HCT116 (cell line): ENCODE measurements around the gene CENPP. TPM values are rescaled to one million over a fixed set of nuclear protein-coding genes. Genes with fewer than 3 reads are reported as not detected.

ENCODE experiments used
- ATAC-seq: fragments of 200-7000 bp; cut with Tn5 transposase; 2 replicates; pipeline ENCODE4 v1.9.1; 2020; ENCODE audit warnings: mild to moderate bottlenecking, moderate library complexity
- BruUV-seq: library from RNA; stranded (reverse); fragments of 400-500 nt; replicated peaks from 2 replicates; lab custom pipeline; 2021; lab: Mats Ljungman, UMichigan
- CTCF ChIA-PET: fragments of 300-600 bp; sonication (Branson Sonifier 250); formaldehyde crosslinking; loops from one replicate; lab custom pipeline; 2021; ENCODE audit warnings: antibody characterized with exemption; lab: Charles Lee
- POLR2A ChIA-PET: fragments of 300-600, 350-600 bp; sonication (Branson Sonifier 250); formaldehyde crosslinking; loops from one replicate; lab custom pipeline; 2021; ENCODE audit warnings: antibody characterized with exemption; lab: Charles Lee
- RAD21 ChIA-PET, 2 experiments: fragments of 300-600 bp; sonication (Branson Sonifier 250); formaldehyde crosslinking; loops; one replicate each; lab custom pipeline; 2023; ENCODE audit warnings: low total read pairs in 2 of 2; ENCODE audit not compliant: uncharacterized antibody in 2 of 2, unreplicated experiment in 2 of 2, low non-redundant PET in 1 of 2; lab: Charles Lee
- DNase-seq: peaks from one replicate; pipeline ENCODE4 v3.0.0-alpha.2; 2010; ENCODE audit warnings: low read depth, low spot score
- H2AFZ ChIP-seq: fragments of 200-600 bp; shearing (Covaris generic), sonication (generic); 2 replicates; pipeline ENCODE4 v1.6.1; 2017; ENCODE audit warnings: low read depth, mixed run types, mixed read lengths, antibody characterized with exemption, low read length; ENCODE audit not compliant: poor library complexity, severe bottlenecking
- H3K27ac ChIP-seq: 2 replicates; pipeline ENCODE4 v1.5.1; 2012; ENCODE audit warnings: low read depth, low read length
- H3K27me3 ChIP-seq: fragments of 200-600 bp; sonication (generic); 2 replicates; pipeline ENCODE4 v1.6.1; 2016; ENCODE audit warnings: mixed run types, low read length, mixed read lengths; ENCODE audit not compliant: insufficient read depth
- H3K36me3 ChIP-seq, 2 experiments: fragments of 200-500 bp in 1 of 2; fragments of 200-600 bp in 1 of 2; sonication (Bioruptor generic) in 1 of 2; sonication (generic) in 1 of 2; 2 replicates each; pipeline versions ENCODE4 v1.5.1 to v1.6.1; 2014 to 2016; ENCODE audit warnings: low read length in 2 of 2, inconsistent platforms in 1 of 2, mixed read lengths in 1 of 2, mixed run types in 1 of 2; ENCODE audit not compliant: insufficient read depth in 2 of 2, control insufficient read depth in 1 of 2
- H3K4me1 ChIP-seq, 2 experiments: fragments of 200-600 bp in 1 of 2; sonication (generic) in 1 of 2; 2 replicates each; pipeline versions ENCODE4 v1.5.1 to v1.6.1; 2012 to 2017; ENCODE audit warnings: low read length in 2 of 2, inconsistent platforms in 1 of 2, mild to moderate bottlenecking in 1 of 2, mixed read lengths in 1 of 2, mixed run types in 1 of 2, moderate library complexity in 1 of 2; ENCODE audit not compliant: insufficient read depth in 2 of 2, control insufficient read depth in 1 of 2
- H3K4me2 ChIP-seq: fragments of 200-600 bp; sonication (generic); 2 replicates; pipeline ENCODE4 v1.6.1; 2017; ENCODE audit warnings: mixed run types, low read length, mixed read lengths
- H3K4me3 ChIP-seq, 2 experiments: fragments of 200-600 bp in 1 of 2; sonication (generic) in 1 of 2; replicated peaks in 1 of 2; 2 replicates each; pipeline ENCODE4 v1.5.1; 2011 to 2016; ENCODE audit warnings: low read length in 2 of 2, control low read depth in 1 of 2, low read depth in 1 of 2, mild to moderate bottlenecking in 1 of 2, mixed read lengths in 1 of 2, mixed run types in 1 of 2
- H3K79me2 ChIP-seq: fragments of 200-600 bp; sonication (generic); 2 replicates; pipeline ENCODE4 v1.6.1; 2017; ENCODE audit warnings: mild to moderate bottlenecking, mixed run types, low read length, moderate library complexity, mixed read lengths; ENCODE audit not compliant: insufficient read depth
- H3K9ac ChIP-seq: fragments of 200-600 bp; sonication (generic); 2 replicates; pipeline ENCODE4 v1.6.1; 2016; ENCODE audit warnings: low read length, mixed read lengths
- H3K9me2 ChIP-seq: fragments of 200-600 bp; sonication (generic), shearing (Covaris generic); 2 replicates; pipeline ENCODE4 v1.6.1; 2017; ENCODE audit warnings: mixed run types, mild to moderate bottlenecking, moderate library complexity; ENCODE audit not compliant: insufficient read depth
- H3K9me3 ChIP-seq, 2 experiments: fragments of 200-500 bp in 1 of 2; fragments of 200-600 bp in 1 of 2; sonication (Bioruptor generic) in 1 of 2; sonication (generic) in 1 of 2; 2 replicates each; pipeline ENCODE4 v1.6.1; 2014 to 2017; ENCODE audit warnings: low read length in 2 of 2, mixed read lengths in 2 of 2, inconsistent platforms in 1 of 2, low read depth in 1 of 2, mild to moderate bottlenecking in 1 of 2, mixed run types in 1 of 2, moderate library complexity in 1 of 2; ENCODE audit not compliant: control insufficient read depth in 1 of 2, insufficient read depth in 1 of 2
- H4K20me1 ChIP-seq: fragments of 200-600 bp; sonication (generic), shearing (Covaris generic); 2 replicates; pipeline ENCODE4 v1.6.1; 2017; ENCODE audit warnings: mixed run types, mild to moderate bottlenecking, moderate library complexity; ENCODE audit not compliant: insufficient read depth
- CEBPB ChIP-seq: IDR thresholded peaks from 2 replicates; pipeline ENCODE4 v1.6.1; 2012; ENCODE audit warnings: low read depth
- ELF1 ChIP-seq: IDR thresholded peaks from 2 replicates; pipeline ENCODE4 v1.6.1; 2012; ENCODE audit warnings: low read depth, borderline replicate concordance
- EZH2phosphoT487 ChIP-seq: fragments of 200-600 bp; IDR thresholded peaks from 2 replicates; pipeline ENCODE4 v1.6.1; 2018; ENCODE audit warnings: antibody characterized with exemption, borderline replicate concordance
- SP1 ChIP-seq: IDR thresholded peaks from 2 replicates; pipeline ENCODE4 v1.6.1; 2012; ENCODE audit warnings: low read depth
- intact Hi-C: fragments of 100-400 bp; cut with micrococcal nuclease; formaldehyde crosslinking; loops from 2 replicates; pipeline ENCODE4 v1.10.0; 2022
- total RNA-seq: library from RNA; stranded (reverse); gene quantifications from one replicate; pipeline ENCODE4 v1.2.1, GENCODE V29; 2021; ENCODE audit not compliant: unreplicated experiment
- TF ChIP-seq, protein P1 (sequence below): IDR thresholded peaks from 2 replicates; pipeline ENCODE4 v1.6.1; 2011; ENCODE audit warnings: mild to moderate bottlenecking, low read length, moderate library complexity; ENCODE audit not compliant: insufficient replicate concordance; ENCODE audit errors: extremely low read depth
- TF ChIP-seq, protein P2 (sequence below): IDR thresholded peaks from 2 replicates; pipeline ENCODE4 v1.6.1; 2012; ENCODE audit warnings: low read depth
- TF ChIP-seq, protein P3 (sequence below): IDR thresholded peaks from 2 replicates; pipeline ENCODE4 v1.6.1; 2012

Gene CENPP
- total RNA-seq, 1 experiment from 2014 or later, result 7.0 TPM

DNA sequence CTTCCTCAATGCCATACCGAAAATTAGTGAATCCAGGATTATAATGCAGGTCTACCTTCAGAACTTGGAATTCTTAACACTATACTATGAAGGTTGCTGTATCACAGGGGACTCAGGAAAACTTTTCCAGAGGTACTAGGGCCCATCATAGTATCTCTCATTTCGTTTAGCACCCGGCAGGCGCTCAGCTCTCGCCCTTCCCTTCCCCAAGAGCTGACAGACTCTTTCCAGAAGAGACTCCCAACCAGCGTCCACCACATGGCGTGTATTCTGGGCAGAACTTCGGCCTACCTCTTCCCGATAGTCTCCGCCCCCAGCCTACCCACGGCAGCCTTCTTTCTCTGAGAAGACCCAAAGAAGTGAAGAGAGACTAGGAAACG is 874 bp upstream of the CENPP start:
- ChIA-PET RAD21 (interaction anchor here in 1 of 2 experiments (0.6 kb wide), 1 partner anchor 158 kb away, joined by 3 read pairs; no protein-coding TSS in a partner anchor), POLR2A (no interaction called here), CTCF (no interaction called here)
- Histone ChIP-seq H3K27ac (peak overlapping the region; percentile 87), H3K9me3 (no peaks in the 10 kb centered on the region), H3K9ac (peak overlapping the region; percentile 88), H3K27me3 (no peaks in the 10 kb centered on the region), H2AFZ (peak overlapping the region; percentile 83), H3K79me2 (peaks cover 31% of the 10 kb centered on the region), H3K36me3 (peaks cover 15 to 16% of the 10 kb centered on the region in 2 experiments), H4K20me1 (no peaks in the 10 kb centered on the region), H3K9me2 (no peaks in the 10 kb centered on the region), H3K4me3 (peak overlapping the region; percentile 86 to 88), H3K4me1 (peaks cover 9 to 17% of the 10 kb centered on the region in 2 experiments; a peak in 3 of 4 replicates), H3K4me2 (peak overlapping the region; percentile 82)
- DNase-seq, result no peak
- TSS peak; percentile 76 for BruUV-seq
- intact Hi-C loops, result loop anchor here (1.0 to 5.0 kb wide), 2 partner anchors 345 to 467 kb away; partner anchors contain the start of gene IPPK
- peak; percentile 55 for ATAC-seq
- no peak for TF ChIP-seq ELF1
- TF ChIP-seq CEBPB, result no peak
- TF ChIP-seq, protein P1, sequence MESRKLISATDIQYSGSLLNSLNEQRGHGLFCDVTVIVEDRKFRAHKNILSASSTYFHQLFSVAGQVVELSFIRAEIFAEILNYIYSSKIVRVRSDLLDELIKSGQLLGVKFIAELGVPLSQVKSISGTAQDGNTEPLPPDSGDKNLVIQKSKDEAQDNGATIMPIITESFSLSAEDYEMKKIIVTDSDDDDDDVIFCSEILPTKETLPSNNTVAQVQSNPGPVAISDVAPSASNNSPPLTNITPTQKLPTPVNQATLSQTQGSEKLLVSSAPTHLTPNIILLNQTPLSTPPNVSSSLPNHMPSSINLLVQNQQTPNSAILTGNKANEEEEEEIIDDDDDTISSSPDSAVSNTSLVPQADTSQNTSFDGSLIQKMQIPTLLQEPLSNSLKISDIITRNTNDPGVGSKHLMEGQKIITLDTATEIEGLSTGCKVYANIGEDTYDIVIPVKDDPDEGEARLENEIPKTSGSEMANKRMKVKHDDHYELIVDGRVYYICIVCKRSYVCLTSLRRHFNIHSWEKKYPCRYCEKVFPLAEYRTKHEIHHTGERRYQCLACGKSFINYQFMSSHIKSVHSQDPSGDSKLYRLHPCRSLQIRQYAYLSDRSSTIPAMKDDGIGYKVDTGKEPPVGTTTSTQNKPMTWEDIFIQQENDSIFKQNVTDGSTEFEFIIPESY, result no peak
- TF ChIP-seq, protein P2, sequence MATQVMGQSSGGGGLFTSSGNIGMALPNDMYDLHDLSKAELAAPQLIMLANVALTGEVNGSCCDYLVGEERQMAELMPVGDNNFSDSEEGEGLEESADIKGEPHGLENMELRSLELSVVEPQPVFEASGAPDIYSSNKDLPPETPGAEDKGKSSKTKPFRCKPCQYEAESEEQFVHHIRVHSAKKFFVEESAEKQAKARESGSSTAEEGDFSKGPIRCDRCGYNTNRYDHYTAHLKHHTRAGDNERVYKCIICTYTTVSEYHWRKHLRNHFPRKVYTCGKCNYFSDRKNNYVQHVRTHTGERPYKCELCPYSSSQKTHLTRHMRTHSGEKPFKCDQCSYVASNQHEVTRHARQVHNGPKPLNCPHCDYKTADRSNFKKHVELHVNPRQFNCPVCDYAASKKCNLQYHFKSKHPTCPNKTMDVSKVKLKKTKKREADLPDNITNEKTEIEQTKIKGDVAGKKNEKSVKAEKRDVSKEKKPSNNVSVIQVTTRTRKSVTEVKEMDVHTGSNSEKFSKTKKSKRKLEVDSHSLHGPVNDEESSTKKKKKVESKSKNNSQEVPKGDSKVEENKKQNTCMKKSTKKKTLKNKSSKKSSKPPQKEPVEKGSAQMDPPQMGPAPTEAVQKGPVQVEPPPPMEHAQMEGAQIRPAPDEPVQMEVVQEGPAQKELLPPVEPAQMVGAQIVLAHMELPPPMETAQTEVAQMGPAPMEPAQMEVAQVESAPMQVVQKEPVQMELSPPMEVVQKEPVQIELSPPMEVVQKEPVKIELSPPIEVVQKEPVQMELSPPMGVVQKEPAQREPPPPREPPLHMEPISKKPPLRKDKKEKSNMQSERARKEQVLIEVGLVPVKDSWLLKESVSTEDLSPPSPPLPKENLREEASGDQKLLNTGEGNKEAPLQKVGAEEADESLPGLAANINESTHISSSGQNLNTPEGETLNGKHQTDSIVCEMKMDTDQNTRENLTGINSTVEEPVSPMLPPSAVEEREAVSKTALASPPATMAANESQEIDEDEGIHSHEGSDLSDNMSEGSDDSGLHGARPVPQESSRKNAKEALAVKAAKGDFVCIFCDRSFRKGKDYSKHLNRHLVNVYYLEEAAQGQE, result no peak
- TF ChIP-seq SP1, result no peak
- TF ChIP-seq, protein P3, sequence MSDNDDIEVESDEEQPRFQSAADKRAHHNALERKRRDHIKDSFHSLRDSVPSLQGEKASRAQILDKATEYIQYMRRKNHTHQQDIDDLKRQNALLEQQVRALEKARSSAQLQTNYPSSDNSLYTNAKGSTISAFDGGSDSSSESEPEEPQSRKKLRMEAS, result no peak
- TF ChIP-seq EZH2phosphoT487, result no peak
